HG02973 (cell line): Measurements from ENCODE around the gene LCN1.
"Not testable (repeated sequence)": the region's sequence is repeated elsewhere in the genome, so short reads cannot be mapped to it uniquely, and the experiment has no call there.

Source experiments
- ATAC-seq: cut with Tn5 transposase; IDR thresholded peaks from one replicate; pipeline ENCODE4 v1.9.1; 2021; ENCODE audit warnings: moderate library complexity; ENCODE audit not compliant: unreplicated experiment

Gene LCN1

DNA sequence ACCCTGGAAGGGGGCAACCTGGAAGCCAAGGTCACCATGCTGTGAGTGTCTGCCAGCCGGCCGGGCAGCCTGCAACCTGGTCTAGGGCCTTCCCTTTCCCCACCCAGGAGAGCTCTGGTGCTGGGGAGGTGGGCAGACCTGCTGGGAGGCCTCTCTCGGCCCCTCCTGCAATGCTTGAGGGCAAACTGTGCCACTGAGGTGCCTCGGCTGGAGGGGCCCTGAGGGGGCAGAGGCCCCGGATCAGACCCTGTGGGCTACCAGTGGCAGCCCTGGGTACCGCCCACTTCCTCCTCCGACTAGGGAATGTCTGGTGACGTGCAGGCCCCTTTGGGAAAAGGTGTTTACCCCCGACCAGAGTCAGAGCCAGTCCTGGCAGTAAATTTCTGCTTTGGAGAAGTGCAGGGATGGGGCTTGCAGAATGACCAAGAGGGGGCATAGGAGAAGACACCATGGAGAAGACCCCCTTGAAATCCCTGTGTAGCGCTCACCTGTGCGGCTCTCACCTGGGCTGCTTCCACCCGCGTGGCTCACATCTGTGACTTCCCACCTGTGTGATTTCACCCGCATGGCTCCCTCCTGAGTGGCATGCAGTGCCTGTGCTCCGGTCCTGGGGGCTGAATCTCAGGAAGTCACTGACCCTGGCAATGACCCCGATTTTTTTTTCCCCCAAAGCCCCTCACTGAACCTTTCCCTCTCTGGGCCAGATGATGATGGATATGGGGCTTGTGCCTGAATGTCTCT lies 1.1 kb downstream of the LCN1 start:
- no peak for ATAC-seq

DNA sequence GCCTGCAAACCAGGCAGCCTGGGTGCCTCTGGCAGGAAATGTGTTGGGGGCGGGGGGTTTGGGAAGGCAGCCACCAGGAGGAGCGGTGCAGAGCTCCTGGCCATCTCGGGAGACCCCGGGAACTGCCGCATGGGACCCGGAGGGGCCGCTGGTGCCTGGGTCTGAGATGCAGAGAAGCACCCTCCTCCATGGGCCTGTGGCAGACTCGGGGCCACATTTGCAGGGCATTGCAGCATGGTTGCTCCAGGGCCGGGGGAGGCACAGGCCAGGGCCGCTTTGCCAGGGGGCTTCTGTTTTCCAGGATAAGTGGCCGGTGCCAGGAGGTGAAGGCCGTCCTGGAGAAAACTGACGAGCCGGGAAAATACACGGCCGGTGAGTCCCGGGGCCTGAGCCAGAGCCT lies 1.7 kb downstream of the LCN1 start:
- no peak for ATAC-seq

DNA sequence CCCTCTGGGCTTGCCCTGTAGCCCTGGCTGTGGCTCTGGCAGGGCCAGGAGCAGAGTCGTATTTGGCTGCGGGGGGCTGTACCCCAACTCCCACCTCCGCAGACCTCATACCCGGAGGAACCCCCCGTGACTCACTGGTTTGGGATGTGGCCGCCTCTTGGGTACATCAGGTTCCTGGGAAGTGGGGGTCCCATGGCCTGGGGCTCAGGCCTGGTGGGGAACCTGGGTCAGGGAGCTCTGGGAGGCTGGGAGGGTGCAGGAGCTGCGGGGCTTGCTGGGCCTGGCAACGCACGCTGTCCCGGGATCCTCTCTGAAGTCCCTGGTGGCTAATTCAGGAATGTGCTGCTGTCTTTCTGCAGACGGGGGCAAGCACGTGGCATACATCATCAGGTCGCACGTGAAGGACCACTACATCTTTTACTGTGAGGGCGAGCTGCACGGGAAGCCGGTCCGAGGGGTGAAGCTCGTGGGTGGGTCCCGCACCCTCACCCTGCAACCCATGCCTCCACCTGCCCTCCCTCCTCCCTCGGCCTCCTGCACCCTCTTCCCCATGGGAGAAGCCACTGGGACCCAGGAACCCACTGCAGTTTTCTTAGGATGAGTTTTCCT lies 2.4 kb downstream of the LCN1 start:
- no peak for ATAC-seq

DNA sequence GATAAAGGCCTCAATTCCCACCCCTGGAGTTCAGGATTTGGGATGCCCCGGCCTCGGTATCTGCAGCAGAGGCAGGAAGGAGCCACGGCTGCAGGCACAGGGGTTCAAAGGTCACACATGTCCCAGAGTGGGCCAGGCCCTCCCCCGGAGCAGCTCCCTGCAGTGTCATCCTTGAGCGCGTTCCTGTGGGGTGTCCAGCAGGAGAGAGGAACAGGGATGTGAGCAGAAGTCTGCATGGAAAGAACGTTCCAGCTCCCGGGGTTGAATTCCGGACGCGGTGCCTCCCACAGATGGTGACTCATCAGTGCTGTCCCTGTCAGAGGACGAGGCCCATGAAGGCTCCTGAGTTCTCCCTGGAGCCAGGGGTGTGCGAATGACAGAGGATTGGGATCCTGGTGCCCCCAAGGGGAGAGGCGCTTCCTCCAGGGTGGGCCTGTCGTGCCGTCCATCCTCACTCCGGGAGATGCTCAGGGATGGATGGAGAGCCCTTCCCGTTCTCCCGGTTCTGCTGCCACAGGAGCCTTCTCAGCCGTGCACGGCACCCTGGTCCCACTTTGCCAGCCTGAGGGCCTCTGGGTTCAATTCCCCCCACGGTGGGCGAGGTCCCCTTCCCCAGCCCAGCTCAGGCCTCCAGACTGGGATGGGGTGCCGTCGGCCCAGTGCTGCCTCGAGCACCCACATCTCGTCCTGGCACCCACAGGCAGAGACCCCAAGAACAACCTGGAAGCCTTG lies 3.1 kb downstream of the LCN1 start:
- ATAC-seq: no peak

DNA sequence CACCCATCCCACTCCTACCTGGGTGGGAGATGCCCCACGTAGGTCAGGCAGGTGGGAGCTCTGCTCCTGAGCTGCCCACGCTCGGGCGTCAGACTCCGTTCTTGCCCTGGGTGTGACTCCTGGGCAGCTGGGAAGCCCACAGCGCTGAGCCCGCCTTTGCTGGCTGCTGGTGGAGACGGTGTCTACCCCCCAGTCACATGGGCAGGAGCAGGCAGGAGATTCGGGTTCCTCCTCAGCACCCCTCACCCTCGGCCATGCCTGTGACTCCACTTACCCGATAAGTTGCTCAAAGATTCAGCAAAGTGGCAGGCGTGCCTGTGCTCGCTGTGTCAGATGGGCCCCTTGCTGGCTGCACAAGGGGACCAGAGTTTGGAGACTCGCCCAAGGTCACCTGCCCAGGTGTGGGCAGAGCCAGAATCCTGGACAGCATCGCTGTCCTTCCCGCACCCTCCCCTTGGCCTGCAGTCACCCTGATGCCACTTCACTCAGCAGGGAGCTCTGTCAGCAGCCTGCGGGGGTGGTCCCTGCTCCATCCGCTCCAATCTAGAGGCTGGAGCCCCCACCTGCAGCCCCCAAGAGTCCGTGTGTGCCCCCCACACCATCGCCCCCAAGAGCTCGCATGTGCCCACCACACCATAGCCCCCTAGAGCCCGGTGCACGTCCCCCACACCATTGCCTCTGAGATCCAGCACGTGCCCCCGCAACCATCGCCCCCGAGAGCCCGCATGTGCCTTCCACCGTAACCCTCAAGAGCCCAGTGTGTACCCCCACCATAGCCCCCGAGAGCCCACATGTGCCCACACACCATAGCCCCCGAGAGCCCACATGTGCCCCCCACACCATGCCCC lies 4.2 kb downstream of the LCN1 start:
- no peak for ATAC-seq

DNA sequence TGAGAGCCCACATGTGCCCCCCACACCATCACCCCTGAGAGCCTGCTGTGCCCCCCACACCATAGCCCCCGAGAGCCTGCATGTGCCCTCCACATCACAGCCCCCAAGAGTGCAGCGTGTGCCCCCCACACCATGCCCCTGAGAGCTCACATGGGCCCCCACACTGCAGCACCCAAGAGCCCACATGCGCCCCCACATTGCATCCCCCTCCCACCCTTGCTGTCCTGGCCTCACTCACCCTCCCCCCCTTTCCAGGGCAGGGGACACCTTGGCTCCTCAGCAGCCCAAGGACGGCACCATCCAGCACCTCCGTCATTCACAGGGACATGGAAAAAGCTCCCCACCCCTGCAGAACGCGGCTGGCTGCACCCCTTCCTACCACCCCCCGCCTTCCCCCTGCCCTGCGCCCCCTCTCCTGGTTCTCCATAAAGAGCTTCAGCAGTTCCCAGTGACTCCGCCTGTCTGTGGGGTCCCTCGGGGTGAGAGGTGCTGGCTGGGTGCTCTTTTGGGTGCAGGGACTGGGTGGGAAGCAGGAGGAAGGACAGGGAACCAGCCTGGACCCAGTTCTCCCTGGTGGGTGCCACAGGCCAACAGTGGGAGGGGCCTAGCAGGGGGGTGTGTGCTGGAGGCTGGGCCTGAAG lies 5.0 kb downstream of the LCN1 start:
- no peak for ATAC-seq

DNA sequence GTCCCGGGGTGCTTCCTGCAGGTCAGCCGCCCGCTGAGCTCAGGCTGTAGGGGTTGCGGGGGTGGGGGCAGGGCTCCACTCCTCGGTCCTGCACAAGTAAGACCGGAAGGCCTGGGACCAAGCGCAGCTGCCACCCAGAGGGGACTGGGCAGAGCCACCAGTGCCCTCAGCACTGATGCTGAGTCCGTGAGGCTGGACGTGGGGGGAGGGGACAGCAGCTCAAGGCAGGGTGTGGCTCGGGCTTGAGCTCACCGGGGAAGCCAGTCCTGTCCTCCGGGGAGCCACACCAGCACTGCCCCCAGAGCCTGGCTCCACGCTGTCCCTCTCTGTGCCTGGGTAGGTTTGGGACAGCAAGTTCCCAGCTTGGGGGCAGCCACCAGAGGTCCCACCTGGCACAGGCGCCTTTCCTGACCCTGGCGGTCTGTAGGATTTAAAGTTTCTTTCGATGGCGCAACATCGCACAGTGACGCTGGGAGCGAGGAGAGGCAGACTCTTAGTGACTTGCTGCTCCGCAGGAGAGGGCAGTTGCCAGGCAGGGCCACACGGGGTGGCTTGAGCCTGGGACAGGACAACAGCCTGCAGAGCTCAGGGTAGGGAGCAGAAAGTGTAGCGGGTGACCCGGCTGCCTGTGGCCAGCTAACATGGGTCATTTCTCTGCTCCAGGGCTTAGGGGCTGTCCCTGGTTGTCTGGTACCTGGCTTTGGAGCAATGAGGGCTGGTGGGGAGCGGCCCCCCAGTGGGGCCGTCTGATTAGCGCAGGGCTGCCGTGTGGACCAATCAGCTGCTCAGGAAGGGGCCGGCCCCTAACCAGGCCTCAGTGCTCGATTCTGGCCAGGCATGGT lies 5.7 kb downstream of the LCN1 start:
- ATAC-seq: no peak

DNA sequence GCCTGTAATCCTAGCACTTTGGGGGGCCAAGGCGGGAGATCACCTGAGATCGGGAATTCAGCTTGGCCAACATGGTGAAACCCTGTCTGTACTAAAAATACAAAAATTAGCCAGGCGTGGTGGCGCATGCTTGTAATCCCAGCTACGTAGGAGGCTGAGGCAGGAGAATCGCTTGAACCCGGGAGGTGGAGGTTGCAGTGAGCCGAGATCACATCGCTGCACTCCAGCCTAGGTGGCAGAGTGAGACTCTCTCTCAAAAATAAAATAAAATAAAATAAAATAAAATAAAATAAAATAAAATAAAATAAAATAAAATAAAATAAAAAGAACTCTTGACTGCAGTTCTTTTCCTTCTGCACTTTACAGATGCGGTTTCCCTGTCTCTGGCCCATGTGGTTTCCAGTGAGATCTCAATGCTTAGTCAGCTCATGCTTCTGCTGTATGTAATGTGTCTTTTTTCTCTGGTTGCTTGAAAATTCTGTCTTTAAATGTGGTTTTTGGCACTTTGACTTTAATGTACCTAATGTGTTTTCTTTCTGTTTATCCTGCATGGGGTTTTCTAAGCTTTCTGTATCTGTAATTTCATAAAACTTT lies 7.7 kb downstream of the LCN1 start:
- not testable (repeated sequence) for ATAC-seq

DNA sequence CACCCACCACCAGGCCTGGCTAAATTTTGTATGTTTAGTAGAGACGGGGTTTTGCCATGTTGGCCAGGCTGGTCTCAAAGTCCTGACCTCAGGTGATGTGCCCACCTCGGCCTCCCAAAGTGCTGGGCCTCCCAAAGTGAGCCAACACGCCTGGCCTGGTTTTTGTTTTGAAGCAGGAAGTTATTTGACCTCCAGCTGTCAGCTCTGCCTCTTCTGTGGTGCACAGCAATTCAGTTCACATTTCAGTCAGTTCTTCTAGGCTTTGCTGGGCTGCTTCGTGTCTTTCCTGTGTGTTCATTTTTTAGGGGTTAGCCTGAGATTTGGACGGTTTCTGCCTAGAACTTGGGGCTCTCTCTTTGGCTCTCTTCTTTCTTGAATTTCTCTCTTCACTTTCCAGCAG lies 8.9 kb downstream of the LCN1 start:
- ATAC-seq: no peak

DNA sequence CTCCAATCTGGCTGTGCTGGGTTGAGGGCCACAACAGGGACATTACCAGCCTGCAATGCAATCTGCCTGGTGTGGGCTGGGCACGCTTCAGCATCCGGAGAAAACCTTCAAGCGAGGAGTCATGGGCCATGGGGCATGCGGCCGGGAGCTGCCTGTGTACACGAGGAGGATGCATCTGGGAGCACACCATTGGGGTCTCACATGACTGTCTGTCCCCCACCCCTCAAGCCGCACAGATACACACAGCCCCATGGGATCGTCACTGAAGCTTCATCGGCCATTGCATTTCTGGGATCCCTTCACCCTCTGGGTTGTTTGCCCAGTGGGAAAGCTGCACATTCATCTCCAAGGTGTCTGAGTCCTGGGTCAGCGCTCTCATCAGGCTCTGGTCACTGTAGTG lies 9.9 kb downstream of the LCN1 start:
- no peak for ATAC-seq

DNA sequence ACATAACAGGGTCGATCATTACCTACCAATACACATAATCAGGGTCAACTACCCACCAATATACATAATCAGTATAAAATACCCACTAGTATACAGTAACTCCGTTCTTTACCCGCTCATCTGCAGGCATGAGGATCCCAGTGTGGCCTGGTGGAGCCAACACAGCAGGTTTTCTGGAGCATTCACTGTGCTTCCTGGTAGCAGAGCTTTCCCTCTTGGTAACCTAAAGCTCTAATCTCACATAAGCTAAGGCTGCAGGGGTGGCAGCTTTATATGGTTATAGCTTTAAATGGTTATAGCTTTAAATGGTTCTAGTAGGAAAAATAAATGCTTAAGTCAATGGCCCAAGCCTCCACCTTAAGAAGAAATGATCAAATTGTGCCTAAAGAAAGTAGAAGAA lies 11.9 kb downstream of the LCN1 start:
- no peak for ATAC-seq

DNA sequence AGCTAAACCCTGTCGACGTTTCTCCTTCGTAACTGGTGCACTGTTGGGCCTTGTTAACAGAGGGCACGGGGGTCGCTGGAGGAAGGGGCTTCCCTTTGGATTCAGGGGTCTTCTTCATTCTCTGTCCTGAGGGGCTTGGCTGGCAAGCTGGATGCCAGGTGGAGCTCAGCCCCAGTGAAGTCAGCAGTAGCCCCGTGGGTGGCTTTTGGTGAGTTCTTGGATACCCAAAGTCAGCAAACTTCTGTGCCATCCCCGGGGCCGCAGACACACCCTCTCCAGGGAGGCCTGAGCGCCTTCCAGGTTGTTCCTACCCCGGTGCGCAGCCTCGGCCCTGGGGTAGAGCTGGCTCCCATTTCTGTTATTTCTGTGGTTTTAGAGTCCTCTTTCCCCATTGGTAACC lies 12.4 kb downstream of the LCN1 start:
- no peak for ATAC-seq

DNA sequence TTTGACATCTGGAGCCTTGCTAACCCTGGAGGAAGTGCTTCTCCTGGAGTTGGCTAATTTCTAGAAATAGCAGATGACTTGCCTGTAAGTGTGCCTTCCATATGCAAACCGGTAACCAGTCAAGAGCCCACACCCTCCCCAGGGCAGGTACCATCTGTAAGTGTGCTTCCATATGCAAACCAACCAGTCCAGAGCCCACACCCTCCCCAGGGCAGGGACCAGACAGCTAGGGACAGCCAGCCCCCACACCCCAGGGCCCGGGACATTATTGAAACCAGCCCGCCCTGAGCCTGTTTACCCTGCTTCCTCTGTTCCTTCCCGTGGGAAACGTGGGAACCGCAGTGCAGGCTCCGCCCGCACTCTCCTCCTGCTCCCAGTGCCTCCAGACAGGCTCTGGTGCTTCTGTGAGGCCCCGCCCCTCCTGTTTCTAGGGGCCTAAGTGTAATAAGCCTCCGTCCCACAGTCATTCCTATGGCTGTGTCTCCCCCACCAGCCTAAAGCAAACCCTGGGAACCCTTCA lies 13.0 kb downstream of the LCN1 start:
- not testable (repeated sequence) for ATAC-seq

DNA sequence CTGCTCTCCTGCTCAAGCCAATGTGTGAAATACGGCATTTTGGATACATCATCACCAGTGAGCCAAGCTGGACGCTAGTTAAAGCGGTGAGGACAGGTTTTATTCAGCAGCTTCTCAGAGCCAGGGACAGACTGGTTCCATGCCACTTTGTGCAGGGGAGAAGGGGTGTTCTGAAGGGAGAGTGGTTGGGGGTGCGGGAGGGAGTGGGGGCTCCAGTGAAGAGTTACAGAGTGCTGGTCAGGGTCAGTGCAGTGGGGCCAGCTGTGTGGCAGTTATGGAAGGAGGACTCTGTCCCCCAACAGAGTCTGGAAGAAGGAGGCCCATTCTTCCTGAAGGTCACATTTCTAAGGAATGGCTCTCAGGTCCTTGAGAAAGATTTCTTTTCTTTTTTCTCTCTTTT lies 13.6 kb downstream of the LCN1 start:
- ATAC-seq: not testable (repeated sequence)

DNA sequence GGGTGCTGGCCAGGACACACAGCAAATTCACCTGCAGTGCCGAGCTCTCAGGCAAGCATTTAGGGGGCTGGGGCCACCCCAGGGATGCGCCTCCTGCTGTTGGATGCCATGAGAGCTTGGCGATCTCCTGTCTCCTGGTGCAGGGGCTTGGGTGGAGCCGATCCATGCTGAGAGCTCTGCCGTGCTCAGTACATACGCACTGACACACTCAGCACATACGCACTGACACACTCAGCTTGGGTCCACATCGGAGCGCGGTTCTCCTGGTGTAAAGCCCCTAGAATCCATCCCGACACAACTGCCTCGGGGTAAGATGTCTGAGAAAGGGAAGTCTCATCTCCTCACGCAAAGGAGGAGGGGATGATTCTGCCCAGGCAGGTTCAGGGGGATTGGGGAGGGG lies 14.4 kb downstream of the LCN1 start:
- not testable (repeated sequence) for ATAC-seq

DNA sequence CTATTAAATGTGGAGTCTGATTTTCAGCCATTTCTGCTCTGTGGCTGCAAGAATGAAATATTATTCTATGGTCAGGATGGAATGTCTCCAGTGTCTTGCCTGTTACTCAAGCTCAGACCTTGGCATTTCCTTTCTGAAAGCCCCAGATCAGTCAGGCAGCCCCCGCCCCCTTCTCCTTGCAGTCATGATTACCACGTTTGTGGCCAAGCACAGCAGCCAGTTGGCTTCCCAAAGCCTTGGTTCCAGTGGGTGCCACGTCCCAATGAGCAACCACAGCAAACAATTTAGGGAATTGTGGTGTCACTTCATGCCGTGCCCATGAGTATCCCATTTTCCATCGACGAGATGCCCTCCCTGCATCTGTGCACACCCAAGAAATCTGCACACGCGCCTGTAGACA lies 15.0 kb downstream of the LCN1 start:
- ATAC-seq: no peak

DNA sequence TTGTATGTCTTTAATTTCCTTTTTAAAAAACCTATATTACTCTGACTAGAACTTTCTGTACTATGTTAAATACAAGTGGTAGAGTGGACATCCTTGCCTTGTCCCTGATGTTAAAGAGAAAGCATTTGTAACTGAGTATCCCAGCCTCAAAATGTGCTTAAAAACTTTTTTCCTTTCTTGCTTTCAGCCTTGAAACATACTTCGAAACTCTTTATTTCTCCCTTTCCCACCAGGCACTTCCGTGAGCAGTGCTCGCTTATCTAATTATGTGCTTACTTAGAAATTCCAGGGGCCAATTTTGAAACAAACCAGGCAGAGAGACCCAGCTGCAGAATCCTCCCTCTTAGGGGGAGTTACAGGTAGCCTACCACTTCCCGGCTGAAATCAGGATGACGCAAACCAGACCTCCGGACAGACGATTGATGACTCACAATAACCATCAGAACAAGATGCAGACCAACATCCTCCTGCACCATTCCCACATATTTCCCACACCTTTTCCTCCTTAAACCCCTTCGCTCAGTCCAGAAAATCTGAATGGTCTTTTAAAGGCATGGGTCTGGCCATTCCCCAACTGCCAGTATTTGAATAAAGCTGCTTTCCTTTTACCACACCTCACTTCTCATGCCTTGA lies 22.1 kb downstream of the LCN1 start:
- not testable (repeated sequence) for ATAC-seq

DNA sequence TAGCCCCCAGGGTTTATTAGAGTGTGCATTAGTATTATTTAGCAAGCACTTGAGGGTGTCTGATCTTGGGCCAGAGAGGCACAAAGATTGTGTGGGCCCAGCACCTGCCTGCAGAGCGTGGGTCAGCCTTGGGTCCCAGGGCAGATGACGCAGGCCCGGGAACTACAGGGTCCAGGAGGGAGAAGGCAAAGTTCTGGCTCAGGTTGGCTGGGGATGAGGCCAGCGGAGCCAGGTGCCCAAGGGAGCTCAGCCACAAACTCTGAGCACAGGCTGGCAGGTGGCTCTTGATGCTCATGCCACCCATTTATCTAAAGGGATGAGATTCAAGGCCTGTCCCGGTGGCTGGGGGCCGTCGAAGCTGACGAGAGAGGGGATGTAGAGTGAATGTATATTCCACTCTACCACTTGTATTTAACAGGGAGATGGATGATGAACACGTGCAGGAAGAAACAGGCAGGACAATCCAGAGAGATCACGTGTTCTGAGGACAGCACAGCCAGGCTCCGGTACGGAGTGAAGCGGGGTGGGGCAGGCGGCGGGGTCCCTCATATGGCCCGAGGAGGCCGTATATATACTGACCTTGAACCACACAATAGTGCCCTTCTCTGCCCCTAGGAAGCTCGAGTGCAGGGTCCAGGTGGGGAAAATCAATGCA lies 23.9 kb downstream of the LCN1 start:
- no peak for ATAC-seq
